Smooth muscle cell (in vitro differentiated cells): ENCODE data around the gene SIAH3. TPM values are rescaled to one million over a fixed set of nuclear protein-coding genes. Genes with fewer than 3 reads are reported as not detected.

Experiments
- DNase-seq: peaks from one replicate; lab custom pipeline; 2025; ENCODE audit not compliant: unreplicated experiment; lab: John Stamatoyannopoulos, UW
- H2AFZ ChIP-seq: fragments of 200-600 bp; sonication (generic); 2 replicates; pipeline ENCODE4 v1.6.0; 2016; ENCODE audit warnings: antibody characterized with exemption, low read depth, mild to moderate bottlenecking
- H3F3A ChIP-seq: fragments of 200-600 bp; sonication (generic); 2 replicates; pipeline ENCODE4 v1.6.0; 2017; ENCODE audit warnings: antibody characterized with exemption, low read depth
- H3K27ac ChIP-seq: fragments of 200-600 bp; sonication (generic); 2 replicates; pipeline ENCODE4 v1.5.1; 2016; ENCODE audit warnings: low read depth, mild to moderate bottlenecking
- H3K27me3 ChIP-seq: fragments of 200-600 bp; sonication (generic); 2 replicates; pipeline ENCODE4 v1.6.1; 2016; ENCODE audit warnings: low read depth, mild to moderate bottlenecking
- H3K36me3 ChIP-seq: fragments of 200-600 bp; sonication (generic); 2 replicates; pipeline ENCODE4 v1.5.1; 2016; ENCODE audit warnings: low read depth
- H3K4me1 ChIP-seq: fragments of 200-600 bp; sonication (generic); 2 replicates; pipeline ENCODE4 v1.5.1; 2016; ENCODE audit warnings: low read depth
- H3K4me2 ChIP-seq: fragments of 200-600 bp; sonication (generic); 2 replicates; pipeline ENCODE4 v1.6.0; 2016; ENCODE audit warnings: mild to moderate bottlenecking
- H3K4me3 ChIP-seq: fragments of 200-600 bp; sonication (generic); 2 replicates; pipeline ENCODE4 v1.5.1; 2016; ENCODE audit warnings: mild to moderate bottlenecking
- H3K79me2 ChIP-seq: fragments of 200-600 bp; sonication (generic); 2 replicates; pipeline ENCODE4 v1.6.0; 2016; ENCODE audit warnings: low read depth, mild to moderate bottlenecking
- H3K9ac ChIP-seq: fragments of 200-600 bp; sonication (generic); 2 replicates; pipeline ENCODE4 v1.6.0; 2016; ENCODE audit warnings: low read depth
- H3K9me3 ChIP-seq: fragments of 200-600 bp; sonication (generic); replicated peaks from 2 replicates; pipeline ENCODE4 v1.5.1; 2016; ENCODE audit warnings: low read depth
- H4K20me1 ChIP-seq: fragments of 200-600 bp; sonication (generic); 2 replicates; pipeline ENCODE4 v1.6.0; 2016; ENCODE audit warnings: low read depth
- WGBS: methylation state at CpG from one replicate; pipeline ENCODE4 v1.1.7; 2016; ENCODE audit warnings: low lambda C conversion rate; 5-methylcytosine and 5-hydroxymethylcytosine counted together
- polyA plus RNA-seq: library from polyadenylated mRNA; unstranded; fragments of >200 nt; fragmentation: Nextera tagmentation; extraction: Ambion mirVana; gene quantifications from 2 replicates; pipeline ENCODE4 v1.2.1, GENCODE V29; 2016
- total RNA-seq: library from RNA; depleted of rRNA; stranded (reverse); fragments of >200 nt; gene quantifications from 2 replicates; pipeline ENCODE4 v1.2.3, GENCODE V29; 2014
- TF ChIP-seq, protein P1 (sequence below): fragments of 200-600 bp; sonication (generic); IDR thresholded peaks from 2 replicates; pipeline ENCODE4 v1.5.1; 2017; ENCODE audit warnings: borderline replicate concordance, mild to moderate bottlenecking, antibody characterized with exemption; ENCODE audit not compliant: insufficient read depth, poor library complexity, severe bottlenecking

Gene SIAH3
- total and polyA plus RNA-seq, 2 experiments from 2014 or later = not detected

GRCh38 chr13:45896285-45896684, 44.7 kb upstream of the SIAH3 start:
- 93% methylated on average over 5 of the region's 5 CpGs for WGBS
- DNase-seq = no peak
- H3K9me3 ChIP-seq = no peaks in the 10 kb centered on the region
- H3K79me2 ChIP-seq = no peaks in the 10 kb centered on the region
- no peak overlapping the region for H3K9ac ChIP-seq
- no peaks in the 10 kb centered on the region for H4K20me1 ChIP-seq
- peaks cover 13% of the 10 kb centered on the region for H3K27me3 ChIP-seq
- no peaks in the 10 kb centered on the region for H3K36me3 ChIP-seq
- no peak overlapping the region for H2AFZ ChIP-seq
- no peaks in the 10 kb centered on the region for H3K4me1 ChIP-seq
- no peak overlapping the region for H3K4me3 ChIP-seq
- TF ChIP-seq, protein P1, sequence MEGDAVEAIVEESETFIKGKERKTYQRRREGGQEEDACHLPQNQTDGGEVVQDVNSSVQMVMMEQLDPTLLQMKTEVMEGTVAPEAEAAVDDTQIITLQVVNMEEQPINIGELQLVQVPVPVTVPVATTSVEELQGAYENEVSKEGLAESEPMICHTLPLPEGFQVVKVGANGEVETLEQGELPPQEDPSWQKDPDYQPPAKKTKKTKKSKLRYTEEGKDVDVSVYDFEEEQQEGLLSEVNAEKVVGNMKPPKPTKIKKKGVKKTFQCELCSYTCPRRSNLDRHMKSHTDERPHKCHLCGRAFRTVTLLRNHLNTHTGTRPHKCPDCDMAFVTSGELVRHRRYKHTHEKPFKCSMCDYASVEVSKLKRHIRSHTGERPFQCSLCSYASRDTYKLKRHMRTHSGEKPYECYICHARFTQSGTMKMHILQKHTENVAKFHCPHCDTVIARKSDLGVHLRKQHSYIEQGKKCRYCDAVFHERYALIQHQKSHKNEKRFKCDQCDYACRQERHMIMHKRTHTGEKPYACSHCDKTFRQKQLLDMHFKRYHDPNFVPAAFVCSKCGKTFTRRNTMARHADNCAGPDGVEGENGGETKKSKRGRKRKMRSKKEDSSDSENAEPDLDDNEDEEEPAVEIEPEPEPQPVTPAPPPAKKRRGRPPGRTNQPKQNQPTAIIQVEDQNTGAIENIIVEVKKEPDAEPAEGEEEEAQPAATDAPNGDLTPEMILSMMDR = no peak
- H3K27ac ChIP-seq = no peak overlapping the region
- no peak overlapping the region for H3K4me2 ChIP-seq
- H3F3A ChIP-seq = no peaks in the 10 kb centered on the region

- no peak overlapping the region for H3K27ac ChIP-seq
Observed at GRCh38 chr13:45895881-45896280, 44.3 kb upstream of the SIAH3 start.

GRCh38 chr13:45892513-45892912, 41.0 kb upstream of the SIAH3 start:
- Histone ChIP-seq H3K9ac (no peak overlapping the region), H3K27me3 (peaks cover 13% of the 10 kb centered on the region), H3K4me2 (no peak overlapping the region), H3K36me3 (no peaks in the 10 kb centered on the region), H2AFZ (no peak overlapping the region), H3F3A (no peaks in the 10 kb centered on the region), H3K27ac (no peak overlapping the region), H4K20me1 (no peaks in the 10 kb centered on the region), H3K4me3 (no peak overlapping the region), H3K4me1 (no peaks in the 10 kb centered on the region), H3K79me2 (no peaks in the 10 kb centered on the region), H3K9me3 (no peaks in the 10 kb centered on the region)
- TF ChIP-seq, protein P1 = no peak
- no peak for DNase-seq

More at GRCh38 chr13:45895881-45896280, 44.3 kb upstream of the SIAH3 start:
- H3K4me2 ChIP-seq = no peak overlapping the region
- no peak for DNase-seq
- 94% methylated on average over 2 of the region's 2 CpGs for WGBS
- H3K9ac ChIP-seq = no peak overlapping the region
- no peaks in the 10 kb centered on the region for H3K36me3 ChIP-seq
- H3F3A ChIP-seq = no peaks in the 10 kb centered on the region
- H2AFZ ChIP-seq = no peak overlapping the region
- no peaks in the 10 kb centered on the region for H3K4me1 ChIP-seq
- no peaks in the 10 kb centered on the region for H4K20me1 ChIP-seq
- H3K79me2 ChIP-seq = no peaks in the 10 kb centered on the region
- peaks cover 13% of the 10 kb centered on the region for H3K27me3 ChIP-seq
- TF ChIP-seq, protein P1 = no peak
- no peaks in the 10 kb centered on the region for H3K9me3 ChIP-seq
- H3K4me3 ChIP-seq = no peak overlapping the region

DNA sequence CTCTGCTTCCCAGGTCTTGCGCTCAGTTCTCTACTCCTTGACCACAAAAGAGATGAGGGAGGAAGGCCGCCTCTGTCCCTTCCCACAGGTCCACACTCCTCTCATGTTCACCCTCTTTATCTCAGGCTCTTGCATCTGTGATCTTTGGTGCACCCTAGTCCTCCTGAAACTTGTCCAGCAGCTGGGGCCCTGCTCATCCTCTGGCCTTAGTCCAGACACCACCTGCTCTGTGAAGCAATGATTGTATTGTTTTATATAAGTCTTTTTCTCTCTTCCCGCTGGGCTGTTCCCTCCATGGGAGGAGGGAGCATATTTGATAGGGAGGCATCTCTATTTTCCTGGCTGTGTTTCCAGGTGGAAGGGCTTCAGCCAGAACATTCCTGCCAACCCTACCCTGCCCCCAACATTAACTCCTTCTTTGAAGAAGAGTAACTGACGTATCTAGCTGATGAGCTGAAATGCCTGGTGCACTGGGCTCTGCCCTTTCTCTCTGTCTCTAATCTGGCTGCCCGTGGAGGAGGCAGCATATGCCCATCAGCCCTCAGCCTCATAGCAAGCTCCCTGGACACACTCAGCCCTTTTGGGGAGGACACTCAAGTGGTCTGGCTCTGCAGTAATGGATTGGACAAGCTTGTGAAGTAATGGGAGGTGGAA, 38.2 kb upstream of the SIAH3 start:
- H4K20me1 ChIP-seq = no peaks in the 10 kb centered on the region
- peaks cover 1% of the 10 kb centered on the region for H3K27me3 ChIP-seq
- TF ChIP-seq, protein P1 = no peak
- WGBS = 95% methylated on average over 5 of the region's 5 CpGs
- H3K27ac ChIP-seq = no peak overlapping the region
- DNase-seq = no peak
- H3K36me3 ChIP-seq = no peaks in the 10 kb centered on the region
- no peak overlapping the region for H2AFZ ChIP-seq
- H3K79me2 ChIP-seq = no peaks in the 10 kb centered on the region
- H3K4me3 ChIP-seq = no peak overlapping the region
- no peak overlapping the region for H3K9ac ChIP-seq
- no peaks in the 10 kb centered on the region for H3F3A ChIP-seq
- H3K4me2 ChIP-seq = no peak overlapping the region
- H3K4me1 ChIP-seq = no peaks in the 10 kb centered on the region
- no peaks in the 10 kb centered on the region for H3K9me3 ChIP-seq
